K562 (cell line): ENCODE results near the gene SHISA5. TPM values are rescaled to one million over a fixed set of nuclear protein-coding genes. Genes with fewer than 3 reads are reported as not detected.

Experiments used
- ATAC-seq: fragments of 200-7000 bp; cut with Tn5 transposase; 3 replicates; pipeline ENCODE4 v1.9.1; 2020; ENCODE audit warnings: moderate library complexity
- BruUV-seq: library from RNA; stranded (reverse); fragments of 400-500 nt; replicated peaks from 2 replicates; lab custom pipeline; 2021; lab: Mats Ljungman, UMichigan
- CTCF ChIA-PET: fragments of 300-600 bp; formaldehyde crosslinking; extraction: SDS; loops from one replicate; lab custom pipeline; 2021; ENCODE audit warnings: low intra/inter-chr PET ratio; lab: Yijun Ruan, JAX
- POLR2A ChIA-PET: fragments of 300-600, 350-650 bp; sonication (Branson Sonifier 250); formaldehyde crosslinking; extraction: SDS; loops from one replicate; lab custom pipeline; 2021; ENCODE audit warnings: antibody characterized with exemption, inconsistent platforms; lab: Yijun Ruan, JAX
- DNase-seq, 4 experiments: peaks; one replicate each; pipeline versions ENCODE4 v3.0.0 to v3.0.0-alpha.2; 2011 to 2018; ENCODE audit warnings: low spot score in 3 of 4, mixed read lengths in 3 of 4; ENCODE audit errors: extremely low read depth in 1 of 4
- FAIRE-seq: peaks from 2 replicates; lab custom pipeline; 2011; peaks lifted over from hg19 to GRCh38; lab: Jason Lieb, UNC
- H2AFZ ChIP-seq: 2 replicates; pipeline ENCODE4 v1.6.0; 2011; ENCODE audit warnings: low read depth, low read length, control low read depth, inconsistent platforms
- H3K27ac ChIP-seq: fragments of 200-600 bp; 3 replicates; pipeline ENCODE4 v1.8.0; 2011; ENCODE audit warnings: low read depth, mild to moderate bottlenecking, control low read depth, inconsistent platforms, low read length, moderate library complexity, mixed read lengths; ENCODE audit errors: extremely low read depth
- H3K27me3 ChIP-seq, 2 experiments: fragments of 300-600 bp in 1 of 2; 2 replicates in 1 of 2; 3 replicates in 1 of 2; pipeline versions ENCODE4 v1.6.0 to v1.8.0; 2011; ENCODE audit warnings: inconsistent platforms in 2 of 2, low read length in 2 of 2, mild to moderate bottlenecking in 1 of 2, mixed read lengths in 1 of 2, moderate library complexity in 1 of 2; ENCODE audit not compliant: control insufficient read depth in 2 of 2, insufficient read depth in 2 of 2
- H3K36me3 ChIP-seq: fragments of 300-600 bp; 3 replicates; pipeline ENCODE4 v1.8.0; 2011; ENCODE audit warnings: mild to moderate bottlenecking, low read length, inconsistent platforms; ENCODE audit not compliant: control insufficient read depth, insufficient read depth
- H3K4me1 ChIP-seq, 2 experiments: fragments of 200-600 bp in 1 of 2; replicated peaks in 1 of 2; 2 replicates in 1 of 2; 3 replicates in 1 of 2; pipeline versions ENCODE4 v1.5.1 to v1.8.0; 2011; ENCODE audit warnings: inconsistent platforms in 2 of 2, low read length in 2 of 2, mild to moderate bottlenecking in 1 of 2, mixed read lengths in 1 of 2, moderate library complexity in 1 of 2; ENCODE audit not compliant: control insufficient read depth in 2 of 2, insufficient read depth in 2 of 2
- H3K4me2 ChIP-seq: 2 replicates; pipeline ENCODE4 v1.6.1; 2011; ENCODE audit warnings: low read length, control low read depth, inconsistent platforms, mixed read lengths; ENCODE audit not compliant: insufficient read depth
- H3K4me3 ChIP-seq: fragments of 200-600 bp; sonication (generic), shearing (Covaris generic); 2 replicates; pipeline ENCODE4 v1.5.1; 2016; ENCODE audit warnings: control low read depth, inconsistent platforms
- H3K79me2 ChIP-seq: fragments of 200-600 bp; 3 replicates; pipeline ENCODE4 v1.8.0; 2011; ENCODE audit warnings: low read length, inconsistent platforms; ENCODE audit not compliant: control insufficient read depth, insufficient read depth
- H3K9ac ChIP-seq, 2 experiments: 2 replicates each; pipeline versions ENCODE4 v1.6.0 to v1.6.1; 2011; ENCODE audit warnings: low read depth in 2 of 2, low read length in 2 of 2, control low read depth in 1 of 2, inconsistent platforms in 1 of 2, mild to moderate bottlenecking in 1 of 2, mixed read lengths in 1 of 2; ENCODE audit not compliant: insufficient read depth in 1 of 2
- H3K9me1 ChIP-seq: one replicate; pipeline ENCODE4 v1.6.0; 2011; ENCODE audit warnings: inconsistent platforms, mild to moderate bottlenecking, low read length, moderate library complexity; ENCODE audit not compliant: control insufficient read depth, insufficient read depth
- H3K9me3 ChIP-seq: replicated peaks from 2 replicates; pipeline ENCODE4 v1.5.1; 2011; ENCODE audit warnings: low read depth, low read length, inconsistent platforms; ENCODE audit not compliant: control insufficient read depth, insufficient read depth
- H4K20me1 ChIP-seq: replicated peaks from 2 replicates; pipeline ENCODE4 v1.6.1; 2011; ENCODE audit warnings: low read length, inconsistent platforms, mixed read lengths; ENCODE audit not compliant: control insufficient read depth, insufficient read depth
- COPS2 ChIP-seq: fragments of 450-650 bp; conservative IDR thresholded peaks from 2 replicates; pipeline ENCODE4 v1.6.1; 2016; ENCODE audit warnings: mild to moderate bottlenecking, moderate library complexity
- E2F1 ChIP-seq: sonication (generic); formaldehyde crosslinking; IDR thresholded peaks from 2 replicates; pipeline ENCODE4 v1.8.1; 2023; ENCODE audit warnings: mild to moderate bottlenecking, missing genetic modification reagents, moderate library complexity
- GATAD2A ChIP-seq: fragments of 450-650 bp; IDR thresholded peaks from 2 replicates; pipeline ENCODE4 v1.6.1; 2017
- HDAC1 ChIP-seq, 2 experiments: fragments of 450-650 bp; IDR thresholded peaks; 2 replicates each; pipeline ENCODE4 v1.6.1; 2016 to 2017; ENCODE audit warnings: inconsistent platforms in 1 of 2, mild to moderate bottlenecking in 1 of 2, moderate library complexity in 1 of 2
- HNRNPL ChIP-seq: fragments of 200-400 bp; formaldehyde crosslinking; IDR thresholded peaks from 2 replicates; pipeline ENCODE4 v1.6.1; 2017; ENCODE audit warnings: low read depth, mild to moderate bottlenecking, low read length
- KAT7 ChIP-seq: sonication (generic); formaldehyde crosslinking; IDR thresholded peaks from 2 replicates; pipeline ENCODE4 v1.8.0; 2022; ENCODE audit warnings: missing genetic modification reagents, mild to moderate bottlenecking, borderline replicate concordance
- NFRKB ChIP-seq: fragments of 450-650 bp; IDR thresholded peaks from 2 replicates; pipeline ENCODE4 v1.6.1; 2016; ENCODE audit warnings: low read depth
- NR1H2 ChIP-seq: sonication (generic); formaldehyde crosslinking; IDR thresholded peaks from 2 replicates; pipeline ENCODE4 v1.4.0; 2020; ENCODE audit warnings: mild to moderate bottlenecking, missing genetic modification reagents
- NR2C1 ChIP-seq, 2 experiments: fragments of 450-650 bp; IDR thresholded peaks; 2 replicates each; pipeline ENCODE4 v1.6.1; 2017; ENCODE audit warnings: mild to moderate bottlenecking in 2 of 2, antibody characterized with exemption in 1 of 2, inconsistent platforms in 1 of 2, missing compliant biosample characterization in 1 of 2, missing genetic modification characterization in 1 of 2
- RFX1 ChIP-seq: fragments of 450-650 bp; IDR thresholded peaks from 2 replicates; pipeline ENCODE4 v1.6.1; 2016; ENCODE audit warnings: mild to moderate bottlenecking, moderate library complexity
- XRCC4 ChIP-seq: IDR thresholded peaks from one replicate; pipeline ENCODE4 v1.6.1; 2011; ENCODE audit not compliant: insufficient read depth, insufficient read length; ENCODE audit errors: extremely low read depth
- ZNF431 ChIP-seq: sonication (generic); formaldehyde crosslinking; IDR thresholded peaks from 2 replicates; pipeline ENCODE4 v1.8.0; 2022; ENCODE audit warnings: mild to moderate bottlenecking, missing genetic modification reagents
- WGBS: fragments of 100-300 bp; shearing (Covaris generic); methylation state at CpG from one replicate; pipeline ENCODE4 v1.1.6; 2016; ENCODE audit warnings: low coverage, mixed read lengths; ENCODE audit not compliant: insufficient coverage; ENCODE audit errors: missing lambda C conversion rate; 5-methylcytosine and 5-hydroxymethylcytosine counted together
- in situ Hi-C: fragments of 300-500 bp; cut with MboI; formaldehyde crosslinking; loops from 4 replicates; pipeline ENCODE4 v1.15.0; 2018; ENCODE audit warnings: inconsistent platforms, mixed read lengths
- intact Hi-C: fragments of 100-400 bp; cut with micrococcal nuclease; formaldehyde crosslinking; loops from 2 replicates; pipeline ENCODE4 v1.14.2; 2022
- polyA plus RNA-seq, 8 experiments: library from polyadenylated mRNA; depleted of rRNA in 4 of 8; stranded (reverse) in 5 of 8; unstranded in 3 of 8; fragments of >200 nt; fragmentation: Nextera tagmentation in 2 of 8; fragmentation: Illumina TruSeq in 1 of 8; extraction: Ambion mirVana in 2 of 8; extraction: Trizol in 1 of 8; gene quantifications; 2 replicates each; pipeline versions ENCODE4 v1.2.1 to v1.2.3, GENCODE V29; 2011 to 2014; ENCODE audit warnings: inconsistent platforms in 1 of 8, missing spikeins in 1 of 8
- total RNA-seq, 7 experiments: library from RNA; depleted of rRNA in 6 of 7; stranded (reverse); fragments of >200 nt in 6 of 7; fragmentation: Illumina TruSeq in 2 of 7; extraction: Trizol in 2 of 7; gene quantifications; 2 replicates each; pipeline versions ENCODE4 v1.2.1 to v1.2.3, GENCODE V29; 2011 to 2021; ENCODE audit warnings: low replicate concordance in 1 of 7
- TF ChIP-seq, protein P1 (sequence below): fragments of 450-650 bp; IDR thresholded peaks from 2 replicates; pipeline ENCODE4 v1.6.1; 2017; ENCODE audit warnings: mild to moderate bottlenecking, moderate library complexity
- TF ChIP-seq, protein P2 (sequence below), 2 experiments: fragments of 450-650 bp; conservative IDR thresholded peaks; 2 replicates each; pipeline ENCODE4 v1.6.1; 2017; ENCODE audit warnings: mild to moderate bottlenecking in 2 of 2, moderate library complexity in 2 of 2

Gene SHISA5
- total and polyA plus RNA-seq, 9 of the 15 experiments (the other 6 are each of a cell fraction or from before 2014, with no cell fraction given): 8.4 to 85.8 (median 56.1) TPM

GRCh38 chr3:48500656-48501055 is 3.3 kb downstream of the SHISA5 start:
- H3K9me1 ChIP-seq: no peaks in the 10 kb centered on the region
- WGBS: 71% methylated on average over 5 of the region's 5 CpGs
- no peak overlapping the region for H3K4me2 ChIP-seq
- no peak for DNase-seq
- H3K79me2 ChIP-seq: no peaks in the 10 kb centered on the region
- H2AFZ ChIP-seq: no peak overlapping the region
- H3K27me3 ChIP-seq: no peaks in the 10 kb centered on the region
- no peak for TF ChIP-seq XRCC4
- TF ChIP-seq ZNF431 (CRISPR knock-in tag): no peak
- TF ChIP-seq GATAD2A: no peak
- no peak for TF ChIP-seq HDAC1 (IDR thresholded peaks at IDR 0.05)
- TF ChIP-seq, all 486 proteins: peak for 0
- ATAC-seq (no peak), FAIRE-seq (no peak)
- in situ Hi-C loops: no loop called here
- Histone ChIP-seq H3K4me1 (peaks cover 4 to 30% of the 10 kb centered on the region in 2 experiments; a peak in 4 of 5 replicates), H4K20me1 (no peaks in the 10 kb centered on the region), H3K4me3 (no peak overlapping the region), H3K9me3 (no peaks in the 10 kb centered on the region), H3K36me3 (no peaks in the 10 kb centered on the region), H3K27ac (no peak overlapping the region), H3K9ac (no peak overlapping the region)
- intact Hi-C loops: loop anchor here (10.0 kb wide), 1 partner anchor 96 kb away; no protein-coding TSS in a partner anchor
- ChIA-PET CTCF (no interaction called here), POLR2A (interaction anchor here (1.4 kb wide), 1 partner anchor 27 kb away, joined by 5 read pairs; no protein-coding TSS in a partner anchor)
- BruUV-seq: no TSS peak

DNA sequence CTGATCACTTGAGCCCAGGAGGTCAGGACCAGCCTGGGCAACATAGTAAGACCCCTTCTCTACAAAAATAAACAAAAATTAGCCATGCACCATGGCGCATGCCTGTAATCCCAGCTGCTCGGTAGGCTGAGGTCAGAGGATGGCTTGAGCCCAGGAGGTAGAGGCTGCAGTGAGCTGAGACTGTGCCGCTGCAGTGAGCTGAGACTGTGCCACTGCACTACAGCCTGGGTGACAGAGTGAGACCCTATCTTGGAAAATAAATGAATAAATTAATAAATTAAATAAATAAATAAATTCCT is 10.8 kb downstream of the SHISA5 start:
- intact Hi-C loops: no loop called here
- Histone ChIP-seq H4K20me1 (no peaks in the 10 kb centered on the region), H3K9me3 (no peaks in the 10 kb centered on the region), H3K27ac (no peak overlapping the region), H2AFZ (no peak overlapping the region), H3K9me1 (no peaks in the 10 kb centered on the region), H3K36me3 (no peaks in the 10 kb centered on the region), H3K4me1 (peaks cover 0 to 4% of the 10 kb centered on the region in 2 experiments; a peak in 1 of 5 replicates), H3K4me2 (no peak overlapping the region), H3K79me2 (no peaks in the 10 kb centered on the region), H3K4me3 (no peak overlapping the region), H3K27me3 (no peaks in the 10 kb centered on the region), H3K9ac (no peak overlapping the region)
- ChIA-PET POLR2A (no interaction called here), CTCF (no interaction called here)
- ATAC-seq (no peak), FAIRE-seq (no peak), DNase-seq (no peak)
- in situ Hi-C loops: no loop called here
- 89% methylated on average over 3 of the region's 3 CpGs for WGBS
- no TSS peak for BruUV-seq
- no peak for TF ChIP-seq HNRNPL
- no peak for TF ChIP-seq NR2C1 (IDR thresholded peaks at IDR 0.05)
- TF ChIP-seq NR2C1 (tag; IDR thresholded peaks at IDR 0.05): no peak
- TF ChIP-seq RFX1: no peak
- TF ChIP-seq NR1H2: no peak
- TF ChIP-seq, protein P1, sequence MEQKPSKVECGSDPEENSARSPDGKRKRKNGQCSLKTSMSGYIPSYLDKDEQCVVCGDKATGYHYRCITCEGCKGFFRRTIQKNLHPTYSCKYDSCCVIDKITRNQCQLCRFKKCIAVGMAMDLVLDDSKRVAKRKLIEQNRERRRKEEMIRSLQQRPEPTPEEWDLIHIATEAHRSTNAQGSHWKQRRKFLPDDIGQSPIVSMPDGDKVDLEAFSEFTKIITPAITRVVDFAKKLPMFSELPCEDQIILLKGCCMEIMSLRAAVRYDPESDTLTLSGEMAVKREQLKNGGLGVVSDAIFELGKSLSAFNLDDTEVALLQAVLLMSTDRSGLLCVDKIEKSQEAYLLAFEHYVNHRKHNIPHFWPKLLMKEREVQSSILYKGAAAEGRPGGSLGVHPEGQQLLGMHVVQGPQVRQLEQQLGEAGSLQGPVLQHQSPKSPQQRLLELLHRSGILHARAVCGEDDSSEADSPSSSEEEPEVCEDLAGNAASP: no peak
- TF ChIP-seq COPS2: no peak
- TF ChIP-seq E2F1 (CRISPR knock-in tag): no peak
- no peak for TF ChIP-seq NFRKB
- TF ChIP-seq KAT7: no peak
- TF ChIP-seq, protein P2, sequence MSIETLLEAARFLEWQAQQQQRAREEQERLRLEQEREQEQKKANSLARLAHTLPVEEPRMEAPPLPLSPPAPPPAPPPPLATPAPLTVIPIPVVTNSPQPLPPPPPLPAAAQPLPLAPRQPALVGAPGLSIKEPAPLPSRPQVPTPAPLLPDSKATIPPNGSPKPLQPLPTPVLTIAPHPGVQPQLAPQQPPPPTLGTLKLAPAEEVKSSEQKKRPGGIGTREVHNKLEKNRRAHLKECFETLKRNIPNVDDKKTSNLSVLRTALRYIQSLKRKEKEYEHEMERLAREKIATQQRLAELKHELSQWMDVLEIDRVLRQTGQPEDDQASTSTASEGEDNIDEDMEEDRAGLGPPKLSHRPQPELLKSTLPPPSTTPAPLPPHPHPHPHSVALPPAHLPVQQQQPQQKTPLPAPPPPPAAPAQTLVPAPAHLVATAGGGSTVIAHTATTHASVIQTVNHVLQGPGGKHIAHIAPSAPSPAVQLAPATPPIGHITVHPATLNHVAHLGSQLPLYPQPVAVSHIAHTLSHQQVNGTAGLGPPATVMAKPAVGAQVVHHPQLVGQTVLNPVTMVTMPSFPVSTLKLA (conservative IDR thresholded peaks at IDR 0.05): no peak
